ENCODE data around the gene OR4D2.

OR4D2 gene

DNA sequence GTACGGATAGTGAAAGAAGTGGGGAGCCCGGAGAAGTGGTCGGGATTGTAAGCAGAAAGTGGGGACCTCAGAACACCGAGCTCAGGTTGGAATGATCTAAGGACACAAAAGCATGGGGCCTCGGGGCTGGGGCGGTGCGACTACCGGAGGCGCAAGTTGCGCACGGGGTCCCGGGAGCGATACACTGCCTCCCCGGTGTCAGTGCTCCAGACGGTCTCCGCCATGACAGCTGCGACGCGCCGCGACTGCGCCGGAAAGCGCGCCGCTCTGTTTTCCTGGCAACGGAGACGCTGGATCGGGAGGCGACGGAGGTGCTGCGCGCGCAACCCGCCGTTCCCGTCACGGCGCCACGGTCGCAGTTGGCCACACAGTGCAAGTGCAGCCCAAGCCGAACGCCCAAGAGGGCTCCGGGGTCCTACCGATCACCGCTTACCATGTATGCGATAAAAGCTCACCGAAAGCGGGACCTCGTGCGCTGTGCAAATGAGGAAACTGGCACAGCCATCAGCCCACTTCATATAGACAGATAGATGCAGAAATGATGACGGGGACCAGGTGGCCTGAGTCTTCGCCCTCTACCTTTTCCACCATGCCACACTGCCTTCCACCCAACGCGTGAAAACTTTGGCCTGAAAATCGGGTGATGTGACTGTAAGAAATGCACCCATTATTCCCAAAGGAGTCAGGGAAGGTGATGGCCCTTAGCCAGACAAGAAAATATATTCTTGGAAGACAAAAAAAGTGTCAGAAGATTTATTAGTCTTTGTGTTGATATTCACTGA is 52.4 kb downstream of the OR4D2 start, which contains the start of gene MKS1:
Gene MKS1, minus strand, starts transcription at position 249 of the 782 bp plus-strand sequence. Its CDS starts 25 bp downstream, at position 224.
- TF ChIP-seq CTCF (conservative IDR thresholded peaks at IDR 0.05; ENCODE audit: low read depth, low read length): peak; percentile 53
- peak; percentile 93 for DNase-seq (ENCODE audit: low read depth)
- peak within 1 kb of the TSS; percentile 85 for H3K4me3 ChIP-seq (ENCODE audit: low read depth, low read length)

DNA sequence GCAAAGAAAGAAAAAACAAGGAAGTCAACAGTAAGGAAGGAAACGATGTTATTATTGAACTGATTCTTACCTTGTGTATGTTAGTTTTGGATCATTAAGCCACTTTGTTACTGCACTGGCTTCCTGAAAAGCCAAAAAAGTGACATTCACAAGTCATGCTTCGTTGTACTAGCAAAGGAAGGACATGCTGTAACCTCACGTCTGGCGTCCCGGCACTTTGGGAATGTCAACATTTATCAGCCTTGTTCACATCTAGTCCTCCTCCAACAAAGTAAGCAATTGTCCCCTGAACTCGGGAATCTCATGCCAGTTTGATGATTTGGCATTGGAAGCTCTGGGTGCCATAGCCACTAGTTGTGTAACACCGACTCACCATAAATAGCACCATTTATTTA is 53.0 kb downstream of the OR4D2 start:
- TF ChIP-seq CTCF (conservative IDR thresholded peaks at IDR 0.05; ENCODE audit: low read depth, low read length): no peak
- DNase-seq (ENCODE audit: low read depth): no peak
- no peak overlapping the region for H3K4me3 ChIP-seq (ENCODE audit: low read depth, low read length)

All from choroid plexus epithelial cell (primary cell).